ENCODE results near the gene CD63. TPM values are rescaled to one million over a fixed set of nuclear protein-coding genes. Genes with fewer than 3 reads are reported as not detected.

CD63 gene
- total RNA-seq, 1 experiment from 2014 or later: 409 TPM

GRCh38 chr12:55739025-55739378, 10.2 kb upstream of the CD63 start:
- H3K4me3 Mint-ChIP-seq: no peak overlapping the region
- no peaks in the 10 kb centered on the region for H3K36me3 Mint-ChIP-seq
- ATAC-seq: no peak
- peaks cover 2% of the 10 kb centered on the region; the same call in 1 of the 2 replicates for H3K27me3 Mint-ChIP-seq (ENCODE audit: low read depth)
- CTCF ChIA-PET: interaction anchor here (0.8 to 3.8 kb wide), 49 partner anchors 8 to 483 kb away, joined by 3 to 160 read pairs (median 6); partner anchors contain the start of genes BLOC1S1, CD63, DGKA and DNAJC14
- POLR2A ChIA-PET: interaction anchor here (1.0 to 2.7 kb wide), 5 partner anchors 10 to 235 kb away, joined by 4 to 16 read pairs (median 7); partner anchors contain the start of genes CD63, DNAJC14, ORMDL2 and RAB5B
- peaks cover 31% of the 10 kb centered on the region for H3K4me1 Mint-ChIP-seq
- no peak overlapping the region for H3K27ac Mint-ChIP-seq
- DNase-seq (ENCODE audit: low spot score): no peak
- no peak for TF ChIP-seq CREM (CRISPR knock-in tag; IDR thresholded peaks at IDR 0.05)
- no peak for TF ChIP-seq JUN (CRISPR knock-in tag; IDR thresholded peaks at IDR 0.05)
- no peak for TF ChIP-seq STAT6 (CRISPR knock-in tag; conservative IDR thresholded peaks at IDR 0.05; ENCODE audit: low read depth)
- TF ChIP-seq TCF7 (CRISPR knock-in tag; IDR thresholded peaks at IDR 0.05; ENCODE audit: low read depth): no peak
- no peak; the same call in 1 of the 2 replicates for TF ChIP-seq CTCF (IDR thresholded peaks at IDR 0.05)
- TF ChIP-seq TEAD4 (CRISPR knock-in tag; IDR thresholded peaks at IDR 0.05): no peak
- no peak for TF ChIP-seq ZBTB43 (CRISPR knock-in tag; IDR thresholded peaks at IDR 0.05)
- no peak for TF ChIP-seq ZNF281 (CRISPR knock-in tag; IDR thresholded peaks at IDR 0.05)
- no peak for TF ChIP-seq ESRRA (CRISPR knock-in tag; IDR thresholded peaks at IDR 0.05; ENCODE audit: borderline replicate concordance)
- TF ChIP-seq ZNF121 (CRISPR knock-in tag; IDR thresholded peaks at IDR 0.05): no peak
- TF ChIP-seq USF1 (CRISPR knock-in tag; IDR thresholded peaks at IDR 0.05): no peak
- no peak for TF ChIP-seq CBFB (CRISPR knock-in tag; IDR thresholded peaks at IDR 0.05; ENCODE audit: low read depth)
- no peak for TF ChIP-seq ZNF263 (CRISPR knock-in tag; IDR thresholded peaks at IDR 0.05; ENCODE audit: low read depth)
- TF ChIP-seq PREB (CRISPR knock-in tag; IDR thresholded peaks at IDR 0.05; ENCODE audit: borderline replicate concordance): no peak
- H3K9me3 Mint-ChIP-seq: no peaks in the 10 kb centered on the region

Measured in WTC11 (cell line).